HG02973 (cell line): ENCODE measurements around the gene TTC23.

Source experiments
- ATAC-seq: cut with Tn5 transposase; IDR thresholded peaks from one replicate; pipeline ENCODE4 v1.9.1; 2021; ENCODE audit warnings: moderate library complexity; ENCODE audit not compliant: unreplicated experiment

Gene TTC23

DNA sequence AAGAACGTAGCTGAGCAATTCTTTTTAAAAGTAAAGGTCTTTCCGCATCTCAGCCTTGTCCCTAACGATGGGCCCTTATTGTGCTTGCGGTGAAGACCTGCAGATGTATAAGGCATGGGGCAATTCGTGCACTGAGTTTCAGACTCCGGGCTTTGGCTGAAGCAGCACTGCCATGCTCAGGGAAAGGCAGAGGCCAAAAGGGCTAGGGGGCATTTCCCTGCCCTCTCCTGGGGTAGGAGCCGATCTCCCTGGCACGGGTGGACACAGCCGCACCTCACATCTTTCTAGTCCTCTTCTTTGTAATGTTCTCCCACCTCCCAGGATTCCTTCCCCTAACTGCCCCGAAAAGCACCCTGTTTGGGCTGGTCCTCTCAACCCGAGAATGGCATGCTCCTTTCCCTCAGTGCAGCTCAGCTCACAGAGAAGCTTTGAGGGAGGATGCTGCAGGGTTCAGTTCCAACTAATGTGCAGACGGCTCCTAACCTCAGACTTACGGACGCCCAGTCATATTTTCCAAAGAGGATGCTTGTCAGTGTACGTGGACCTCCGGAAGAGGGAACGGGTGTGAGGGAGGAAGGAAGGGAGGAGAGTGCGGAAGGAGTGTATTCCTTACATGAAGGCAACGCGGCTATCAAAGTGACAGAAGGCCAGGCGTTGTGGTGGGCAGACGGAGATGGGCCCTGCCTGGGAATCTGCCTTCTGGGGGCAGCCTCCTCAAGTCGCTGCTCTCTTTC, 83.3 kb downstream of the TTC23 start:
- ATAC-seq, result no peak

DNA sequence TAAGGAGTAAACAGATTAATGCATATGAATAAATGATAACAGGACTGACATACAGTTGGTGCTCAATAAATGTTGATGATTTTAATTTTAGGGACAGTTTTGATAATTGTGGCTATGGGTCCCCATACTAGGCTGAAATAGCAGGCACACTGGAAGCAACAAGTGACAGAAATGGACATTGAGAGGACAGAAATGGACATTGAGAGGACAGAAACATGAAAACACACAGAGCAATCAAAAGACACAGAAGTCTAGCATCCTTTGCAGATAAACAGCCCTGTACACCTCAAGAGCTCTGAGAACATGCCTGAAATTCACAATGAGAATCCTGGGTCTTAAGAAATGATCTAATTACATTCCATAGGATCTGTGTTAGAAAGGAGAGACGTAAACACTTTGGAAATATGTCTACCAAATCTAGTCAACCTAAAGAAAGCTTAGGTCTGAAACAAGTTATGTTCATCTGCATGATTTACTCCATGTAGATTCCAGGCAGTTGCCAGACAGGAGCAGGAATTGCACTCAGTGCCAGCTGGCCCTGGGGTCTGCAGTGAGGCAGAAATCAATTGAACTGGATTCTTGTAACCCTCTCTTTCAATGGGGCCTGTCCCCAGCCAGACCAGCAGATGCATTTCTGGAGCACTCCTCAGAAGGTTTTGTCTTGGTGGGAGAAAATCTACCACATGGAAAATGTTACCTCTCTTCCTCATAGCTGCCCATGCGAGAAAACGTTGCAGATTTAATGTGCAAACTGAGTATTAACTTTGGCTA, 84.2 kb downstream of the TTC23 start:
- ATAC-seq, result no peak

DNA sequence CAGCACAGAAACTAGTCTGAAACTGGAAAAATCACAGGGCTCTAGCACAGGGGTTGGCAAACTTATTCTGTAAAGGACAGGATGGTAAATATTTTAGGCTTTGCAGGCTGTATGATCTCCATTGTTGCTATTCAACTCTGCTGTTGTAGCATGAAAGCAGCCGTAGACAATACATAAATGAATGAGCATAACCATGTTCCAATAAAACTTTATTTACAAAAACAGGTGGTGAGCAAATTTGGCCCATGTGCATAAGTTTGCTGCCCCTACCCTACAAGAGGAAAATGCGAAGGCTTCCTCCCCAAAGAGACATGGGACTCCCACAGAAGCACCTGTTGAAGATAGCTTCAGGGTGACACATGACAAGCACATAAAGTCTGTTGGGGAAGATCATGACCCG, 85.3 kb downstream of the TTC23 start:
- no peak for ATAC-seq

GRCh38 chr15:99163271-99164062, 85.9 kb downstream of the TTC23 start:
- no peak for ATAC-seq

DNA sequence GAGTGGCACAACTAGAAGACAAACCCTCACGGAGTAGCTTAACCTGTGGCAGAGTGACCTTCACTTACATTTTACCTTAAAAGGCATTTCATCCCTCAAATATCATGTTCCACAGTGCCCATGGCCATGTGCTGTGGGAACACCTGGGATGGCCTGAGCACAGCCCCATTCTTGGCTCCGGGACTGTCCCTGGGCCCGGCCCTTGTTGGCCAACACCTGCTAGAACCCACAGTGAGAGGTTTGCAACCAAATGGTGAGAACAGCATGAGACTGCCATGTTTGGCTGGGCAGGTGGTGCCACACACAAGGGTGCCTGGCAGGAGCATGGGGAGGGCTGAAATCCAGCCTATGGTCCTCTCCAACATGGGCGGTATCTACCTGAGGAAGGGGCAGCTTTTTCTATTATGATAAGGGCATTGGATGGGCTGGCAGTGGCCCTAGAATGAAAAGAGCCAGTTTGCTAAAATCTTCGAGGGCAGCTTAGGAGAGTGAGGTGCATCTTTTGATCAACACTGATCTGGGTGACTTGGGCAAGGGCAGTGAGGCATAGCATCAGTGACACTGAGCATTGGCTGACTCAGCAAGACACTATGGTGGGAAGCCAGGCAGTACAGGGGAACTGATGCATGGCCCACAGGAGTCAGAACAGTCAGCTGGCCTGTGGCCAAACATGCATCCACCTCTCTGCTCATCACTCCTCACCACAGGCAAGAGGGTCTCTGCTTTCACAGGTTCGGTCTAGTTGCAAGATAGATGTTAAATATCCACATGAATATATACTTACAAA, 90.6 kb downstream of the TTC23 start:
- no peak for ATAC-seq

DNA sequence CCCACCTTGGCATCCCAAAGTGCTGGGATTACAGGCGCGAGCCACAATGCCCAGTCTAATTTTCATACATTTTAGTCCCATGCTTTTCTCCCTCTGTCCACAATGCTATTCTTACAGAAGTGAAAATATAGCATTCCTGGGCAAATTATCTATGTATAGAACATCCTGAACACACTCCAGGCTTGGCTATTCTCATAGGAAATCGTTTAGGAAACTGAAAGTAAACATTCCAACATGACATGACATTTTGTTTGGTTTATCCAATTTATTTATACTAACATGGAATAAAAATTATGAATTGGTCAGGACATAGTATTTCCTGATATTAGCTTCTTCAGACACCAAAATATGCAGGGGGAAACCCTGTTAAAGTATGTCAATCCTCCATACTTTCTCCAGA, 91.9 kb downstream of the TTC23 start:
- no peak for ATAC-seq

DNA sequence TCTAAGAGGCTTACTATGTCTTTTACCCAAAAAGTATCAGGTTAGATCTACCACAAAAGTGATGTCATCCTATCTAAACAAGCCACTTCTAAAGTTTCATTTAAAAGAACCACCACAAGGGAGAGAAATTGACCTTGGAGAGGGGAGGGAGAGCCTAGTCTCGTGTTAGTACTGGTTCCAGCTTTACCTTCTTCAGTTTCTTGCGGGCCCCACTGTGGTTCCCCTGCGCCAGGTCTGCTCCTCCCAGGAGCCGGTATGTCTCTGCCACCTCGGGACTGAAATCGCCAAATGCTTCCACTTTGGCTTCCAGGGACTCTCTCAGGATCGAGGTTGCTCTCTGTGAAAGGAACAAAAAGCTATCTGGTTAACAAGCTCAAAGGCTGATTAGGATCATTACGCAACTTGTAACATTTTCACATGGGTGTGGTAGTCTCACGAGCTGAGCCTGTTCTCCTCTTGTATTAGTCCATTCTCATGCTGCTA, 93.4 kb downstream of the TTC23 start:
- no peak for ATAC-seq

DNA sequence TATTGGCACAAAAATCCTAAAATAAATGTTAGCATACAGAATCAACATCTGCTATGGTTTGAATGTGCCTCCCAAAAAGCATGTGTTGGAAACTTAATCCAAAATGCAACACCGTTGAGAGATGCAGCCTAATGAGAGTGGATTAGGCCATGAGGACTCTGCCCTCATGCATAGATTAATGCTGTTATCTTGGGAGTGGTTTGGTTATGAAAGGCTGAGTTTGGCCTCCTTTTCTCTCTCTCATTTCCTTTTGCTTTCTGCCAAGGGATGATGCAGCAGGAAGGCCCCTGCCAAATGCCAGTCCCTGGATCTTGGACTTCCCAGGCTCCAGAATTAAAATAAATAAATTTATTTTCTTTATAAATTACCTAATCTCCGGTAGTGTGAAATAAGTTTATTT, 95.1 kb downstream of the TTC23 start:
- ATAC-seq, result no peak

GRCh38 chr15:99153026-99153535, 96.3 kb downstream of the TTC23 start:
- no peak for ATAC-seq

- ATAC-seq, result no peak
Measured at GRCh38 chr15:99151156-99151555, 98.2 kb downstream of the TTC23 start.

GRCh38 chr15:99149366-99149765, 100.0 kb downstream of the TTC23 start:
- ATAC-seq, result no peak

DNA sequence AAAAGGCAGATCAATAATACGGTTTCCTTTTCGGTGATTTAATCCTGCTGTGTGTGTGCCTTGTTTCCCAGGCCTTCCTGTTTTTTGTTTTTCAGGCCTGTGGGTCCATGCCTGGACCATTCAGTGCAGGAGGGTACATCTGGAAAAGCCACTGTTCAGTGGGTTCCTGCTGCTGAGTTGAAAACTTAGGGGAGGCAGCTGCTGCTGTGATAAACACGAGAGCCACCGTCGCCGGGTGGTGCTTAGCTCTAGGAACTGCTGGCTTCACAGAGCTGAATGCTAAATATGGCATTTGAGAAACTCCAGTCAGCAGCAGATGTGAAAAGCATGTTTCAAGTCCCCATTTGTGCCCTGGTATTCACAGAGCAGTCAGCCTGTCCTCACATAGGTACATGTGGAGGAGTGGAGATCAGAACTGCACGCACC, 100.5 kb downstream of the TTC23 start:
- ATAC-seq, result no peak

DNA sequence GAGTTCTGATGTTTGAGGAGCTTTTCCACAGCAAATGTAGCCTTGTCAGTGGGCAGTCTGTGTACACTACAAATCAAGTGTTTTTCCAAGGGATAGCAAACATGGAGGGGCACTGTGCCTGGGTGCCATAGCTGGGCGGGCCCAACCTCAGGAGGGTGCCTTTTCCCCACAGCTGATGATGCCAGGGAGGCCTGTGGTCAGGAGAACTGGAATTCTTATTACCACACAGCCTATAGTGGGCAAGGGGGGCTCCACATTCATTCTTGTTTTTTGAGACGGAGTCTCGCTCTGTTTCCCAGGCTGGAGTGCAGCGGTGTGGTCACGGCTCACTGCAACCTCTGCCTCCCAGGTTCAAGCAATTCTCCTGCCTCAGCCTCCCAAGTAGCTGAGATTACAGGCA, 102.7 kb downstream of the TTC23 start:
- no peak for ATAC-seq

GRCh38 chr15:99145778-99146177, 103.6 kb downstream of the TTC23 start:
- no peak for ATAC-seq

GRCh38 chr15:99145005-99145404, 104.4 kb downstream of the TTC23 start:
- no peak for ATAC-seq

DNA sequence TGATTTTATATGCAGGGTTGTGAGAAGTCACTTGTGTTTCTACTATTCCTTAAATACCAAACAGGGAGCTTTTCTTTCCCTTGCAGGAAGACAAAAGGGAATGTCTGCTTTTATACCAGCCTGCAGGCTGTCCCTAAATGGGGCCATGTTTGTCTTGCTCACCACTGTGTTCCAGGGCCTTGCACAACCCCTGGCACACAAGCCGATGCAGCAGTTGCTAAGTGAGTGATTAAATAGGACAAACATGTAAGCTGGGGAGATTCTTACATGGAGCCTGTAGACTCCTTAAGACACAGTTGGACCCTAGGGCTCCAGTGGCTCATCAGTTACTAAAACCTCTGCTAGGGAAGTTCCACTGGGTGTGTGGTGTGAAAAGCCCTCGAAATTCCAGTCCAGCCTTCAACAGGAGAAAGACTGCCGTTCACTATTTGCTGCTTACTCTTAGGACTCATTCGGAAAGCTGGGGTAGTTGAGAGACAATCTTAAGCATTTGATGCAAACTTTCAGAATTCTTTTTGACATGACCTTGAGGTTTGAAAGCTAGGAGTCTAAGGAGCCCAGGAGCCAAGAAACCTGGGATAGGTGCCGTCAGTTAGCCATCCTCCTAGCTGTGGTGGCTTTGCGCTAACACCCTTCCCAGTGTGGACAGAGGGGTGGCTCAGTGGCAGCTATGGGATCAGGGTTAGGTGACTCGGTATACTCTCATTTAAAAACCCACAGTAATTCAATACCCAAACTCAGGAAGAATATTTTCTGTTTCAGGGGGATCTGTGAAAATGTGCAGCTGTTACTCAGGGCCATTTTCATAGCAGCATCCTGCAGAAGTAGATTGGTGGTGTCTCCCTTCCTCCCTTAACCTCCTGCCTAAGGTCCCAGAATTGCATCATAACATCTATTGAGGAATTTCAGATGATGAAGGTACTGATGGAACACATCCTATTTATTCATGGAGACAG, 105.4 kb downstream of the TTC23 start:
- no peak for ATAC-seq

- no peak for ATAC-seq
Measured at GRCh38 chr15:99143242-99143641, 106.1 kb downstream of the TTC23 start.

- no peak for ATAC-seq
Measured at GRCh38 chr15:99142562-99142961, 106.8 kb downstream of the TTC23 start.

GRCh38 chr15:99141943-99142342, 107.4 kb downstream of the TTC23 start:
- ATAC-seq, result no peak
